Peyer's patch (tissue), 4 donors: ENCODE measurements around the gene PCNT.

Experiments used
- CTCF ChIP-seq, 6 experiments: fragments of 450-650 bp in 4 of 6; fragments of 200-600 bp in 2 of 6; sonication (generic) in 1 of 6; IDR thresholded peaks; one replicate each; pipeline ENCODE4 v1.5.1; 2017 to 2019; ENCODE audit warnings: antibody characterized with exemption in 6 of 6, mild to moderate bottlenecking in 3 of 6, moderate library complexity in 1 of 6
- POLR2A ChIP-seq, 2 donors: fragments of 450-650 bp; IDR thresholded peaks; one replicate each; pipeline ENCODE4 v1.5.1; 2017; ENCODE audit warnings: antibody characterized with exemption in 2 of 2, mild to moderate bottlenecking in 2 of 2, moderate library complexity in 2 of 2

- TF ChIP-seq CTCF (IDR thresholded peaks at IDR 0.05) (no peak), POLR2A (IDR thresholded peaks at IDR 0.05) (no peak)
These were observed 1.4 kb upstream of the PCNT start for GRCh38 chr21:46322351-46323226.
